CD4-positive, alpha-beta T cell treated with Interleukin-15 for 1 hour (primary cell): ENCODE results near the gene EIF2B5.
"Not testable (repeated sequence)": the region's sequence is repeated elsewhere in the genome, so short reads cannot be mapped to it uniquely, and the experiment has no call there.

Source experiments
- DNase-seq: peaks from one replicate; pipeline ENCODE4 v3.0.0-alpha.2; 2020

Gene EIF2B5

DNA sequence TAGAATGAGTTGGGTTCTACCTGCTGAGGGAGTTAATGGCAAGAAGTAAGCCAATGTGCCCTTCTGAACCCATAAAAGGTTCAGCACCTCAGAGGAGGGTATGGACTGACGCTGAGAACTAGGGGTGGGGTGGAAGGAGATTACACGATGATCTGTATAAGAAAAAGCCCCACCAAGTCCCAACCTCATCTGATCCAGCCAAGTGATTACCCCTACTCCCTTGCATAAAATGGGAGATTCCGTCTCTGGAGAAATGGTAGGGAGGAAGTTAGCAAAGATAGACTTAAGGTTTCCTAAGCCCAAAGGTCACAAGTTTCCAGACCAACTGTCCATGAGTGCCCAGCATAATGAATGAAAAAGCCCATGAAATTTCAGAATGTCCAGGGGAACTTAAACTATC, 12.9 kb downstream of the EIF2B5 start:
- no peak for DNase-seq

DNA sequence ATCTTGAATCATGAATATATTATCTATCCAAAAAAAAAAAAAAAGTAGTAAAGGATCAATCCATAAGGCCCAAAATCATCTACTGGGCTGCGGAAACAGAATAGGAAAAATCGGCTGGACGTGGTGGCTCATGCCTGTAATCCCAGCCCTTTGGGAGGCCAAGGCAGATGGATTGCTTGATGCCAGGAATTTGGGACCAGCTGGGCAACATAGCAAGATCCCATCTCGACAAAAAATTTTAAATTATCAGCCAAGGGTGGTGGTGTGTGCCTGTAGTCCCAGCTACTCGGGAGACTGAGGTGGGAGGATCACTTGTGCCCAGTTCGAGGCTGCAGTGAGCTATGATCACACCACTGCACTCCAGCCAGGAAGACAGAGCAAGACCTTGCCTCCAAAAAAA, 14.0 kb downstream of the EIF2B5 start:
- DNase-seq, result no peak

DNA sequence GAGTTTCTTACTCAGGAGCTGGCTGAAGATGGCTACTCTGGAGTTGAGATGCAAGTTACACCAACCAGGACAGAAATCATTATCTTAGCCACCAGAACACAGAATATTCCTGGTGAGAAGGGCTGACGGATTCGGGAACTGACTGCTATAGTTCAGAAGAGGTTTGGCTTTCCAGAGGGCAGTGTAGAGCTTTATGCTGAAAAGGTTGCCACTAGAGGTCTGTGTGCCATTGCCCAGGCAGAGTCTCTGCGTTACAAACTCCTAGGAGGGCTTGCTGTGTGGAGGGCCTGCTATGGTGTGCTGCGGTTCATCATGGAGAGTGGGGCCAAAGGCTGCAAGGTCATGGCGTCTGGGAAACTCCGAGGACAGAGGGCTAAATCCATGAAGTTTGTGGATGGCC, 14.6 kb downstream of the EIF2B5 start:
- DNase-seq, result not testable (repeated sequence)

DNA sequence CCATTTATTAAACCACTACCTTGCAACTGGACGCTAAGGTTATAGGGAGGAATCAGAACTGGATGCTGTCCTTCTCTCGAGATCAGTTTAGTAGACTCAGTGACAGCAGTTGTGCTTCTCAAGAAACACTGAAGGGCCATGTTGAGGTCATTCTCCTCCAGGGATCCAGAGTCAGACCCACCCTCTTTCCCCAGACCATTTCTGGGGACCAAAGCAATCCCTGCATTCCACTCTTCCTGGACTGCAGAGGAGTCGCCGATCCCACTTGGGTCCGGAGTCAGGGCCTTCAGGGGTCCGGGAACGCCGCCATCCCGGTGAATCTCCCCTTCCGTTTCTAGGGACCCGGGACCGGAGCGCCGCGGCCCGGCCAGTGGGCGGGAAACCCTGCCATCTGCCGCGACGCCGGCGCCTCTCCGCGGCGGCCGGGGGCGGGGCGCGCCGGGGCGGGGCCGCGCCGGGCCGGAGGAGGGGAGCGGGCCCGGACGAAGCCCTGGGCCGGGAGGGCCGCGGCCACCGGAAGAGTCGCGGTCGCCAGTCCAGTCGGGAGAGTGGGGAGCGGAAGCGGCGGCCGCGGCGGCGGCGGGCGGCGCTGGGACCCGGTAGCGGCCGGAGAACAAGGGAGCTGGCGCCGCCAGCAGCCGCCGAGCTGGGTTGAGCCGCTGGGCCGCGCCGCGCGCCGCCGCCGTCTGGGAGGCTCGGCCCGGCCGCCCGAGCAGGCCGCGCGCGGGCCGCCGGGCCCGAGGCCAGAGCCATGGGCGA, 19.9 kb downstream of the EIF2B5 start, which contains the start of gene DVL3:
DVL3 (plus strand) TSS at position 493 of the 759 bp plus-strand sequence; CDS start at position 752, 259 bp downstream.
- DNase-seq, result peak; percentile 45

DNA sequence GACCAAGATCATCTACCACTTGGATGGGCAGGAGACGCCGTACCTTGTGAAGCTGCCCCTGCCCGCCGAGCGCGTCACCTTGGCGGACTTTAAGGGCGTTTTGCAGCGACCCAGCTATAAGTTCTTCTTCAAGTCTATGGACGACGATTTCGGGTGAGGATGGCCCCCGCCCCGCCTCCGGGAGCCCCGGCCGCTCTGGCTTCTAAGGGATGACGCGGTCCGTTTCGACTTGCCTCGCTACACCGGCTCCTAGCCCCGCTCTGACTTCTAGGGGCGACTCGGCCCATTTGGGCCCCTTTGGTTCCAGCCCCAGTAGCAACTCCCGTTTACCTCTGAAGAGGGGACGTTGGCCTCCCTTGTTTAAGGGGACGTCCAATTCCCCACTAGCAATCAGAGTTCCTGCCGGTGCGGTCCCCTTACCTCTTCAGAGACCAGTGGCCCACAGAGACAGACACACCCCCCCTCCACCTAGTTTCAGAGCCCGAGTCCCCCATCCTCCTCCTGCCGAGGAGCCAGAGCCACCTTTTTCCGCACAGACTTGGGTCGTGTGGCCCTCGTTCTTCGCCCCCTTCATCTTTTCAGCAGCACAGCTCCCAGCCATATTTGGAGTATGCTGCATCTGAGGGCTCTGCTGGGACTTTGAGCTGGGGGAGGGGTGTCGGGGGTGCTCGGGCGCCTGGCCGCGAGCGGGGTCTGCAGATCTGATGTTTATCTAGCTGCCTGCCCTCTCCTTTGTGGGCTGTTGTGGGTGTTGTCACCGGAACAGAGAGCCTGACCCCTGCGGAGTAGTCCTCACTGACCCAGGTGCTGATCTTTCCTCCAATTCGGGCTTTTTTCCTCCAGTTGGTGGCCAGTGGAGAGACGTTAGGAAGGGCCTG, 20.7 kb downstream of the EIF2B5 start:
- no peak for DNase-seq

DNA sequence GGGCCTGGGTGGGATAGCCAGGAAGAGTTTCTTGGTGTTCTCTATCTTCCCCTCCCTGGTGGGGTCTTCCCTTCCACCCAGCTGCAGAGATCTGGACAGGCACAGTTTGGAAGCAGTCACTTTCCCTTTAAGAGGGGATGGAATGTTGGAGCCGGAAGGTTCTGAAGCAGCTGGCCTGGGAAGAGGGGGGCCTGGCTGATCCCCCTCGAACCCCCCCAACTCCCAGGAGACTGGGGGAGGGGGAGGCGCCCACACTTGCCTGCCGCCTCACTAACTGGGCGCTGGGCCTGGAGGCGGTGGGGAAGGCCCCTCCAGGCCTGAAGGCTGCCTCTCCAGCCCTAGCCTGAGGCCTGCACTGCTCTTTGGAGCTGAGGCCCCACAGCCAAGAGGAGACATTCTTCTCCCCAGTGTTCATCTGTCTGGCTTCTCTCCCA, 21.4 kb downstream of the EIF2B5 start:
- no peak for DNase-seq

DNA sequence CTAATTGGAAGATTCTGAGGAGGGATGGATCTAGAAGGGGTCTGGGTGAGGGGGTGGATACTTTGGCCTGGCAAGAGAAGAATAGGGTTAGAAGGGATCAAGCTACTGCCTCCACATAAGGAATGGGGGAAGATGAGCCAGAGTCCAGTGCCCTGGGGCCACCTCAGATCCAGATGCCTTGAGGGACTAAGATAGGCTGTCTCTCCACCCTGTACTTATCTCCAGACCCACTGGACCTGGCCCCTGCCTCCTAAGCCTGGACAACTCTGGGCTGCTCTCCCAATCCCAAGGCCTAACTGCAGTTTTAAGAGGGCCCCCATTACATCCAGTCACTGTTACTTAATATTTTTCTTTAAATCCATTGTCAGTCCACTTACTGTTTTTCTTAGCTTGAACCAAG, 22.0 kb downstream of the EIF2B5 start:
- DNase-seq, result no peak

DNA sequence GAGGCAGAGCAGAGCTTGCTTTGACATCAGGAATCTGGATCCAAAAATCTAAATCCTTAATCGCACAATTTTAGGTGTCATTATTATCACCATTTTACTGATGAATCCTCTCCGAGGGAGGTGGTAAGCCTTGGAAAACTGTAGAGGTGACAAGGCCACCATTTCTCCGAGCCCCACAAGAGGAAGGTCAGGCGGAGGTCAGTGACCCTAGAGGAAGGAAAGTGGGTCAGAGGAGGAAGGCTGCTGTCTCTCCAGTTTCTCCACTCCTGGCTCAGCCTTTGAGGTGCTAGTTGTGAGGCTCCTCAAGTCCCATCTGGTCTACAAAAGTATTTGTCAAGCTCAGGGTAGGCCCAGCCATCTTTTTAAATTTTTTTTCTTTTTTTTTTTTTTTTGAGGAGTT, 23.2 kb downstream of the EIF2B5 start:
- DNase-seq, result no peak

DNA sequence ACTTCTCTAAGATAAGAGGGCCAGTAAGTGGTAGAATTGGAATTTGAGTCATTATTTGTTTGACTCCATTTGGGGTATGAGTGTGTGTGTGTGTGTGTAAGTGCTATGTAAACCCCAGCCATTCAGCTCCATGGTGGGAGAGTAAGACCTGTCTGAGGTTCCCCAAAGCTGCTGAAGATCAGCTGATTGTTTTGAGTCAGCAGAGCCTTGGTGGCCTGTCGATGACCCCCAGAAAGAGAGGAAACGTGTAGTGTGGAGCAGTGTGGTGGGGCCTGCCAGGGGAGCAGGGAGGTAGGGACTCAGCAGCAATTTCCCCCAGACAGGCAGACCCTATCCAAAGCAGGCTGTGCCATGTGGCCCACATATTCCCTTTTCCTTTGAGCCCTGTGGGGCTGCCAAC, 25.3 kb downstream of the EIF2B5 start:
- DNase-seq, result no peak

DNA sequence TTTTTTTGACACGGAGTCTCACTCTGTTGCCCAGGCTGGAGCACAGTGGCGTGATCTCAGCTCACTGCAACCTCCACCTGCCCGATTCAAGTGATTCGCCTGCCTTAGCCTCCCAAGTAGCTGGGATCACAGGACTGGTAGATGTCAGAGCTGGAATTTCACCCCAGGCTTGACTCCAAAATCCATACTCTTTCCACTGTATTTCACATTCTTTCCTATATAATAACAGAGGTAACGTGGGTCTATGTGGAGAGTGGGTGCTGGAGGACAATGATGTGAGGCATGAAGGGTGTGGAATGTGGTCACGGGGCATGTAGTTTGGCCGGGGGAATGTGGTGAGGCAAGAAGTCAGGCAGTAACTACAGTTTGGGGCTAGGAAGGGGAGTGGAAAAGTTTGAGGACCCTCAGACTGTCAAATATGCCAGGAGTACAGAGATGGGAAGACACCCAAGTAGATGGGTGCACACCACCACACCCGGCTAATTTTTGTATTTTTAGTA, 27.5 kb downstream of the EIF2B5 start:
- not testable (repeated sequence) for DNase-seq

DNA sequence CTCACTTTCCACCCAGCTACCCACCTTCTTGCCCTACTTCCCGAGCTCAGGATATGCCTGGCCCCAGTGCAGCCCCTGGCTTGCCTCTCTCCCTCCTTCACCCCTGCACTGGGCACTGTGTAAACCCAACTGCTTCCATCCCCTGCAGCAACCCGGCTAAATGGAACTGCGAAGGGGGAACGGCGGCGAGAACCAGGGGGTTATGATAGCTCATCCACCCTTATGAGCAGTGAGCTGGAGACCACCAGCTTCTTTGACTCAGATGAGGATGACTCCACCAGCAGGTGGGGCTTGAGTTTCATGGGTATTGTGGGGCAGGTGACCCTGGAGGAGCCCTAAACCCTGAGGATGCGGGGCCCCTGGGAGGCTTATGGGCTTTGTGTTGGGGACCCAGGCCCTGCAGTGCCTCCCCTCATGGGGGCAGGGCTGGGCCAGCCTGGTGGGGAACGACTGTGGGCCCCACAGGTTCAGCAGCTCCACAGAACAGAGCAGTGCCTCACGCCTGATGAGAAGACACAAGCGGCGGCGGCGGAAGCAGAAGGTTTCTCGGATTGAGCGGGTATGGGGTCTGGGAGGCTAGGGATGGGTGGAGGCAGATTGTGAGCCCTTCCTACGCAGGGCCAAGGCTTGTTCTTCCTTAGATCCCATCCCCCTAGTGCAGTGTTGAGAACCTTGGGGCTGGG, 29.6 kb downstream of the EIF2B5 start:
- DNase-seq, result no peak

DNA sequence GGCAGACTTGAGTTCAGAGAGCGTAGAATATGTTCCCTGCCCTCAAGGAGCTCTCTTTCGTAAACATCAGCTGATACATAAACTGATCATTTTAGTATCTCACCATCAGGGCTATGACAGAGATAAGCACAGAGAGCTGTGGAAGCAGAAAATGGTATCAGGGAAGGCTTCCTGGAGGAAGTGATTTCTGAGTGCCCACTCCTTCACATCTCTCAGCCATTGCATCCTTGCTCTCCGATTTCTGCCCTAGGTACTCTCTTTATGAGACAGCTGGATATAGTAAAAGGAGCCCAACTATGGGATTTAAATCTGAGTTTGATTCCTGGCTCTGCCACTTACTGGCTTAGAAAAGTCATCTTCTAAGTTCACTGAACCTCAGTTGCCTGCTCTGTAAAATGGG, 30.4 kb downstream of the EIF2B5 start:
- DNase-seq, result no peak

DNA sequence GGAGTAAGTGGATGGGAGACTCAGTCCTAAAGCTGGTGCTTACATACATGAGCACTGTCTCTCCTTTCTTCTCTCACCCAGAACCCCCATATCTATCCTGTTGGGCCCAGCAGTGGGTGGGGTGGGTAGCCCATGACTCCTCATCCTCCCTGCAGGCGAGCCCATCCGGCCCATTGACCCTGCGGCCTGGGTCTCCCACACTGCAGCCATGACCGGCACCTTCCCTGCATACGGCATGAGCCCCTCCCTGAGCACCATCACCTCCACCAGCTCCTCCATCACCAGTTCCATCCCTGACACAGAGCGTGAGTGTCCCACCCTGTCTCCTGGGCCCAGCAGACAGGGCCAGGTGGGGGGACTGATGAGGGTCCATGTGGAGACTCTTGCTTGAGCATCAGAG, 31.5 kb downstream of the EIF2B5 start:
- no peak for DNase-seq

DNA sequence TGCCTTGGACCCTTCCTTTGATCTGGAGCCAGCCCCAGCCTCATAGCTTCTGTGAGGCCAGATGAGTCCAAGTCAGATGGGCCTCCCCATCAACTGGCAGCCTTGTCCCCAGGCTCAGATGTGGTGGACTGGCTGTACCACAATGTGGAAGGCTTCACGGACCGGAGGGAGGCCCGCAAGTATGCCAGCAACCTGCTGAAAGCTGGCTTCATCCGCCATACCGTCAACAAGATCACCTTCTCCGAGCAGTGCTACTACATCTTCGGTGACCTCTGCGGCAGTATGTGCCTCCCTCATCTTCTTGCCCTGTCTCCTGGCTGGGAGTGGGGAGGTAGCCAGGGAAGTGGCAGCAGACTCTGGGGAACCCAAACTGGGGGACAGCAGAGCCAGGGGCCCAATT, 32.6 kb downstream of the EIF2B5 start:
- no peak for DNase-seq

DNA sequence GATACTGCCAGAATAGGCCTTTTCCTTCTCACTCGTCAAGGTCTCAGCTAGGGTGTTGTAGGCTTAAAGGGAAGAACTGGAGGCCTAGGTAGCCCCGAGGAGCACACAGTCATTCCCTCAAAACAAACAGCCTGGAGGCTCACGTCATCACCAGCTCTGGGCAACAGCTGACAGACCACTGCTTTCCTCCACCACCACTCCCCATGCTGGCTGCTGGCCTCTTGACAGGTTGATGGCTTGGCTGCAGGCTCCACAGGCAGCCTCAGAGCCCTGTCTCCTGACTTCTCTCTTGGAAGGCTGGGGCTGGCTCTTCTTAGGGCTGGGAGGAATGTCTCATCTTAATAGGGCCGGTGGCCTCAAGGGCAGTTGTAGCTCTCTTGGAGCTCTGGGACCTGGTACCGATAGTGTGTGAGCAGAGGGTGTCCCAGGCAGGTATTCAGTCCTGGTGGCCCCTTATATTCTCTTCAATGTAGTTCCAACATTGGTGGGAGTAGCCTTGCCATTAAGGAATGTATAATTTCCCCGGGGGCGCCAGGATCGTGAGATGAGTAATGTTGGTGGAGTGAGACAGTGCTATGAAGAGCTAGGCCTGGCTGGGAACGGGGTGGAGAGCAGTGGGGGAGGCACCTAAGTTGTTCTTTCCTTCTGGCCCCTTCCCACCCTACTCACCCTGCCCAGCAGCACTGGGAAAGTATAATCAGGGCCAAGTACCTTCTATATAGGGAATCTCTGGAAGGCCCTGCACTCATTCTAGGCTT, 33.4 kb downstream of the EIF2B5 start:
- DNase-seq, result no peak

DNA sequence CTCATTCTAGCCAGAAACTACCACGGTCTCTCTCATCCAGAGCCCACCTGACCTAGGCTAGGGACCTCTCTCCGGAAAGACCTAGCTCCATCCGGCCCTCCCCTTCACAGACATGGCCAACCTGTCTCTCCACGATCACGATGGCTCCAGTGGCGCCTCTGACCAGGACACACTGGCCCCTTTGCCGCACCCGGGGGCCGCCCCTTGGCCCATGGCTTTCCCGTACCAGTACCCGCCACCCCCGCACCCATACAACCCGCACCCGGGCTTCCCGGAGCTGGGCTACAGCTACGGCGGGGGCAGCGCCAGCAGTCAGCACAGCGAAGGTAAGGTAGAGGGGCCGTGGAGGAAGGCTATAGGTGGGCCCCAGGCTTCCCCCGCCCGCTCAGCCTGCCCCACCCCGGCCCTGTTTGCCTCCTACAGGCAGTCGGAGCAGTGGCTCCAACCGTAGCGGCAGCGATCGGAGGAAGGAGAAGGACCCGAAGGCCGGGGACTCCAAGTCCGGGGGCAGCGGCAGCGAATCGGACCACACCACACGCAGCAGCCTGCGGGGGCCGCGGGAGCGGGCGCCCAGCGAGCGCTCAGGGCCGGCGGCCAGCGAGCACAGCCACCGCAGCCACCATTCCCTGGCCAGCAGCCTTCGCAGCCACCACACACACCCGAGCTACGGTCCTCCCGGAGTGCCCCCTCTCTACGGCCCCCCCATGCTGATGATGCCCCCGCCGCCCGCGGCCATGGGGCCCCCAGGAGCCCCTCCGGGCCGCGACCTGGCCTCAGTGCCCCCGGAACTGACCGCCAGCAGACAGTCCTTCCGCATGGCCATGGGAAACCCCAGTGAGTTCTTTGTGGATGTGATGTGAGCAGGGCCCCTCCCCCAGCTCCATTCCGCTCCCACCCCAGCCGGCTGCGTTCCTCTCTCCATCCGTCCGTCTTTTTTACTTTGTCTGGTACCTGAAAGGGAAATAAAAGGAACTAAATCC, 35.0 kb downstream of the EIF2B5 start:
- DNase-seq, result no peak

DNA sequence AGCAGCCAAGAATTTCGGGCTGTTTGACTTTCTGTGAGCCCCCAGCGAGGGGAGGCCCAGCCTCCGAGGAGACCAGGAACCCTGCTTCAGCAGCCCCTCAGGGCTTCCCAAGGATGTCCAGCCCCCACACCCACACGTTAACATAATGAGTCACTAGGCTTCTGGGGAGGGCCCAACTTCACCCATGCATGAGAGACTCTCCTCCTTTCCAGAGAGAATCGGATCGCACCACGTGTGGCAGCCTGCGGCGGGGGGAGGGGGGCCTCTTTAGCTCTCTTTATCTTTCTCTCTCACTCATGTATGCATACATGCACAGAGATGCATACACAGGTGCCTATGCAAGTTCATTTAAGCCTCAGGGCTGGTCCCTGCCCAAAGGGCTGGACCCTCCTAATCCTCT, 36.4 kb downstream of the EIF2B5 start:
- no peak for DNase-seq

DNA sequence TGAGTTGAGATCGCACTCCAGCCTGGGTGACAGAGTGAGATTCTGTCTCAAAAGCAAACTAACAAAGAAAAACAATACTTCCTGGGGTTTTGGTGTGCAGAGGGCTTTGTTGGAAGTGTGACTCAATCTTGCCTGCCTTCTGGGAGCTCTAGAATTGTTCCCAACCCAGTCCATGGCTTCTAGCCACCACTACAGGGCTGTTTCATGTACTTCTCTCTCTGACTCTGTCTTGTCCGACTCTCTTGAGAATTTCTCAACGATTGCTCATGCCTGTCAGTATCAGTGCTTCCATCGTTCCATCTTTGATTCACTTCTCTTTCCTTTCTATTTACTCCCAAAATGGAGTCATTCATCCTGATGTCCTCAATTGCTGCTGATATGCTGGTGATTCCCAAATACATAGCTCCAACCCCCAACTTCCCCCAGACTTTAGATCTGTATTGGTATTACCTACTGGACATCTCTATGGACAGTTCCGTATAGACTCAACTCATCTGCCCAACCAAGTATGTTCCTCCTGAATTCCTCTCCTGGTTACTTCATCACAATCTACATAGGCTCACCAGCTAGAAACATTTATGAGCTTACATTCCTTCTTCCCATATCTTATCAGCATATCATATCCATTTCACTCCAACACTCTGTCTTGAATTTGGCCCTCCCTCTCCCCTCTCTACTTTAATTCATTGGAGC, 37.7 kb downstream of the EIF2B5 start:
- no peak for DNase-seq

DNA sequence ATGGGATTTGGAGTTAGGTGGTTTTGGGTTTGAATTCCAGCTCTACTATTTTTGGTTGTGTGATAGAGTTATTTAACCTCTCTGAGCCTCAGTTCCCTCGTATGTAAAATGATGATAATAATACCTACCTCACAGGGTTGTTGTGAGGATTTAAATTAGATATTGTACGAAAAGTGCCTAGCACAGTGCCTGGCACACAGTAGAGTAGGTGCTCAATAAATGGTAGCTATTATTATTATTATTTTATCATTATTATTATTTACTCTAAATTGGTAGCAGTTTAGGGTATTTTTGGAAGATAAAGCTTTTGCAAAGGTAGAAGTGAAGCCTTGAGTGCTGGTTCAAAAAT, 38.2 kb downstream of the EIF2B5 start:
- DNase-seq, result no peak

DNA sequence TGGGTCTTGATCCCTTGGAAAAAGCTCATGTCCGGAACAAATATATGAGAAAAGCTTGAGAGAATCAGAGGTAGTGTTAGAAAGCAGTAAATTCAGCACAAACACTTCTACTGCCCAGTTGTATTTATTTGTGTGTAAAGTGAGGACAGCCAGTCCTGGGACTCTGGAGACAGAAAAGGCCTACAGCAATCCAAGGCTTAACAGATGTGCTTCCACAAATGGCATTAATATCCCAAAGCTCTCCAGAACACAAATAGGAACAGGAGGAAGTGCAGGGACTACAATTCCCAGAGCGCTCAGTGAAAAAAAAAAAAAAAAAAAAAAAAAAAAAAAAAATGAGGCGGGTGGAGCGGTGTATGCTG, 39.1 kb downstream of the EIF2B5 start:
- DNase-seq, result no peak
